HG02588 (cell line): Measurements from ENCODE around the gene S100A8.
"Not testable (repeated sequence)": the region's sequence is repeated elsewhere in the genome, so short reads cannot be mapped to it uniquely, and the experiment has no call there.

Experiments used
- ATAC-seq: cut with Tn5 transposase; IDR thresholded peaks from one replicate; pipeline ENCODE4 v1.9.1; 2021; ENCODE audit warnings: mild to moderate bottlenecking, moderate library complexity; ENCODE audit not compliant: unreplicated experiment

S100A8 gene

GRCh38 chr1:153417136-153417888, 26.4 kb upstream of the S100A8 start:
- no peak for ATAC-seq

GRCh38 chr1:153415850-153416570, 25.1 kb upstream of the S100A8 start, which contains the start of gene S100A7A:
Gene S100A7A, plus strand, starts transcription at chr1:153416520. Its CDS starts 1,563 bp downstream, at chr1:153418083.
- ATAC-seq: no peak

GRCh38 chr1:153413961-153414360, 23.1 kb upstream of the S100A8 start:
- not testable (repeated sequence) for ATAC-seq

- ATAC-seq: not testable (repeated sequence)
These were observed 16.4 kb upstream of the S100A8 start for GRCh38 chr1:153407274-153407673.

GRCh38 chr1:153405825-153406599, 15.1 kb upstream of the S100A8 start:
- not testable (repeated sequence) for ATAC-seq

- no peak for ATAC-seq
These were observed 13.9 kb upstream of the S100A8 start for GRCh38 chr1:153404768-153405167.

GRCh38 chr1:153404086-153404635, 13.3 kb upstream of the S100A8 start:
- ATAC-seq: no peak

DNA sequence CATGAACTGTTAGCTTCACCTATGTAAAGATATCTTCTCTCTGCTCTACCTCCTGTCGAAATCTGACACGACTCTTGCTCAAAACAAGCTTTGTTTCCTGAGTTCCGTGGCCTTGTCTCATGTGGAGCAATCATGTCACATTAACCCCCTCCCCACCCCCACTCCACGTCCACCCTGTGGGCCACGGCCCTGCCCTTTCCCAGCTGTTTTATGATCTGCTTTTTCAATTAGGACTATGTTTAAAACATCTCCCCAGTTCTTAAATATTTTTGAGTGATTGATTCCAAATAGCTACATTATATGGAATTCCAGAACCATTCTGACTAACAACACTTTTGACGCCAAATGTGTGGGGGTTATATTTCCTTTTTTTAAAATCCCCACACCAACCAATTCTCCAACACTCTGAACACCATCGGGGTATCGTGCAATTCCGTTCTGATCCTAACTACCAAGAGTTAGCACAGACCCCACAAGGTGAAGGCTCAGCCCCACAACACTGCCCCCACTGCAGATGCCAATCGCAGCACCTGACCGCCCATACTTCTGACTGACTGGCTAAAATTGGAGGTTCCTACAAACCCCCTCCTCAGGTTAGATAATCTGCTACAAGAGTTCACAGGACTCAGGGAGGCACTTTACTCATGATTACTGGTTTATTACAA, 12.7 kb upstream of the S100A8 start:
- ATAC-seq: no peak

DNA sequence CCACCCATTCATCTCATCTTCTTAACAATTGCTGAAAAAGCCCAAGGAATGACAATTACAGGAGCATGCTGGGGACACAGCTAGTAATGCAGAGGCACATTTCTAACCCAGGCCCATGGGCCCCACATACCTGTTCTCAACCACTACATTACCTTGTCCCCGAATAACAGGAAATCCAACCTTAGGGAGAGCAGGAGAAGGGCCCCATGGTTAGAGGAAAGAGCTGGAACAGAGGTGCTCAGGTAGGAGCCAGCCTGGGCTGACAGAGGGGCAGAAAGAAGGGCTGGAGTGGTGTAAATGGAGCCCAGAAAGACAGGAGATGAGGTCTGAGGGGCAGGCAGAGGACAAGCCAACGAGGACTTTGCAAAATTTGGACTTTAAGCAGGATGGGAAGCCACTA, 11.4 kb upstream of the S100A8 start:
- no peak for ATAC-seq

DNA sequence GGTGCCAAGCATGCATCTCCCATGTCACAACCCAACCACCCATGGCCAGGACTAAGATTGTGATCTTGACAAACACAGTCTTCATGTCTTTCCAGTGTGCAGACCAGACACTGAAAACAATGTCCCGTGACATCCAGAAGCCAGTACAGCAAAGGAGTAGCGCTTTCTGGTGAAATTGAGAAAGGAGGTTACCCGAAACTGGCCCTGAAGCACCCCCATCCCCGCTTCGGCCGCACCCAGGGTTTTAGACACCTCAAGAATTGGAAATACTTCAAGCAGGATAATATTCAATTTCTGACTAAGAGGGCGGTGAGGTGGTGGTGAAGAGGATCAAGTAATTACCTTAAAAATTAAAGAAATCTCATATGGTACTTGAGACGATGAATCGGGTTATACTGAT, 10.6 kb upstream of the S100A8 start:
- ATAC-seq: no peak

DNA sequence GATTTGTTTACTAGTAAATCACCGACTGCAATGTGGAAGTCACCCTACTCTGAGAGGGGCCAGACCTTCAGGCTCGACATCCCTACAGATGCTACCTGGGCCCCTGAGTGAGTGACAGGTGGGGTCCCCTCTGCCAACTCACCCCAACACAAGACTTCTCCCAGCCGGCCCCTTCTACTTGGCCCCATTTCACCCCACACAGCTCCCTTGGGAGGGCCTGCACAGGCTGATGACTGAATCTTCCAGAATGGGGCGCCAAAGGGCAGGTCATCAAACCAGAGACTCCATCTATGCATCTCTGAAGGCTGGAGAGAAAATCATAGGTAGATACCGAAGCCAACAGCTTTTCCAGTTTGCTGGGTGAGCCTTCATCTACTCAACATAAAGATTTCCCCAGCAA, 9.4 kb upstream of the S100A8 start:
- ATAC-seq: no peak

DNA sequence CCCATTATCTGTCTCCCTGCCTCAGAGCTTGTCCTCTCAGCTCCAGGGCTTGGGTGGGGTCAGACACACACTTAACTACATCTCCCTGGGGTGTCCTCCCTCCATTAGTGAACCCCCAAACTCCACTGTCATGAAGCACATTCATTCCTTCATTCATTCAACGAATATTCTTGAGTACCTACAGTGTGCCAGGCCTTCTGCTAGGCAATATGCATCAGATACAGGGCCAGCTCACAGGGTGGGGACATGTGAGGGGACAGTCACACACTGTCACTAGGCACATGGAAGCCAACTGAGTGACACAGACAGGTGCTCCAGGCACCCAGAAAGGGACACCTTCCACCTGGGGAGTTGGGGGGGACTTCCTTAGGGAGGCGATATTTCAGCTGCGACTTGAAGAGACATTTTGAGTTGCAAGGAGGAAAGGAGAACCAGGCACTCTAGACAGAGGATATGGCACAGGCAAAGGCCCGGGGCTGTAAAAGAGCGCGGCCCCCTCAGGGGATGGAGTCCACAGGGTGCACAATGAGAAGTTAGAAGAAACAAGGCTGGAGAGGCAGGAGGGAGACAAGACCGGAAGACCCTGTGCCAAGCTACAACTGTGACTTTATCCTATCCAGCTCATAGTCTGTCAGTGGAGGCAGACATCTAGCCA, 8.7 kb upstream of the S100A8 start:
- no peak for ATAC-seq

- ATAC-seq: no peak
These were observed 7.2 kb upstream of the S100A8 start for GRCh38 chr1:153397924-153398651.

DNA sequence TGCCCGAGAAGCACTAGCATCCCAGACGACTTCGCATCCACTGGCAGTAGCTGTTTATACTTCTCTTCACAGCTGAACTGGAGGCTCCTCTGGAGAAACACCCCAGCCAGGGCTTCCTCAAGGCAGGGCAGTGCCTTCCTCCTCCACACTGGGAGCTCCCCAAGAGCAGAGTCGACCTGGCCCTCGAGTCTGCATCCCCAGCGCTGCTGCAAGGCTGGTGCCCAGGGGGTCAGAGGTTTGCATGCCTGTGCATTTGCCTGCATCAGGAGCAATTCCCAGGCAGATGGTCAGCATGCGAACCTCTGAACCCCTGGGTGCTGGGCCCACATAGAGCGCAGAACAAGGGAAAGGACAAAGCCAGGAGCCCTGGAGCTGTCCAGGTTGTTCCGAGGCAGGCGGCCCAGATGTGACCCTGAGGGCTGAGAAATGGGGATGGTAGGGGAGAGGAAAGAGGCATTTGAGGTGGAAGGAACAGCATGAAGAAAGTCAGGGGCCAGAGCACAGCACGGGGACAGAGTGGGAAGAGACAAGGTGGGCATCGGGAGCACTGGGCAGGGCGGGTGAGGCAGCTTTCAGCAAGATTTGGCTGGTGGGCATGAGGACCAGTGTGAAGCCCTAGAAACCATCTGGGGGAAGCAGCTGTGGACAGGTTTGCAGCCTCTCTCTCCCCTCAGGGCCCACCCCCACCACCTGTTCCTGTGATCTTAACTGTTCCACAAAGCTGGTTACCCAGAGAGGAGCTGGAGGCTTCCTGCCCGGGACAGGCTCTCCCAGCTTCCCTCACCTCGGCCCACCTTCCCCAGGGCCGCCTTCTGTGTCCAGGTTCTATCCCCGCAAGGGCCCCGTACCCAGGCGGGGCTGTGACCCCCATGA, 6.4 kb upstream of the S100A8 start:
- no peak for ATAC-seq

GRCh38 chr1:153396461-153396860, 5.6 kb upstream of the S100A8 start:
- no peak for ATAC-seq

GRCh38 chr1:153395776-153396175, 4.9 kb upstream of the S100A8 start:
- no peak for ATAC-seq

DNA sequence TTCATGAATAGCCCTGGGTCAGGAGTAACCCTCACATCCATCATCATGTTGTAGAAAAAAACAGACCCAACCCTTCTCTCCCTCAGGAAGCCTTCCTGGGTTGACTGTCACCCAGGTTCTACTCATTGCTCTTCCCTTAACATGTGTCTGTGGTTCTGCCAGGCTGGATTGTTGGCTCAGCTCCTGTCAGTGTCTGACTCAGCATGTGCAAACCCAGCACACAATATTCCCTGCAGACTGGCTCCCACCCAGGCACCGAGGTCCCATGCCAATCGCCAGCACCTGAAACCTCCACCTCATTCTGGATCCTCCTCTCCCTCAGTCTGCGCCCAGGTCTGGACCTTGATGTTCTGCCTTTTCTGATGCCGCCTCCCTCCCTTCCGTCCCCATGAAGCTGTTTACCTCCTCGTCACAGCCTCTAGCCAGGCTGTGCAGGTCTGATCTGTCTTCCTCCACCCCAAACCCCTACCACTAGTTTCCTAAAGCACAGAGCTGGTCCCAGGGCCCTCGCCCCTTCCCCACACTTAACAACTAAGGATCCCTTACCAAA, 4.3 kb upstream of the S100A8 start:
- ATAC-seq: no peak

GRCh38 chr1:153394391-153394790, 3.5 kb upstream of the S100A8 start:
- no peak for ATAC-seq
